ENCODE measurements around the gene PPAT.
"Not testable (repeated sequence)": the region's sequence is repeated elsewhere in the genome, so short reads cannot be mapped to it uniquely, and the experiment has no call there.

PPAT gene

DNA sequence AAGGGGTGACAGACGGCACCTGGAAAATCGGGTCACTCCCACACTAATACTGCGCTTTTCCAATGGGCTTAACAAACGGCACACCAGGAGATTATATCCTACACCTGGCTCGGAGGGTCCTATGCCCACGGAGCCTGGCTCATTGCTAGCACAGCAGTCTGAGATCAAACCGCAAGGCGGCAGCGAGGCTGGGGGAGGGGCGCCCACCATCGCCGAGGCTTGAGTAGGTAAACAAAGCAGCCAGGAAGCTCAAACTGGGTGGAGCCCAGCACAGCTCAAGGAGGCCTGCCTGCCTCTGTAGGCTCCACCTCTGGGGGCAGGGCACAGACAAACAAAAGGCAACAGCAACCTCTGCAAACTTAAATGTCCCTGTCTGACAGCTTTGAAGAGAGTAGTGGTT lies 72.4 kb downstream of the PPAT start:
- not testable (repeated sequence) for H2BK5ac ChIP-seq (ENCODE audit: low read length); H4K91ac ChIP-seq (ENCODE audit: low read depth, low read length, poor library complexity); H3K4me2 ChIP-seq (ENCODE audit: insufficient read depth, low read length, poor library complexity, severe bottlenecking); H3K27me3 ChIP-seq (ENCODE audit: control insufficient read depth in 3 of 3, insufficient read depth in 3 of 3, low read depth in 1 of 3, low read length in 3 of 3); H3K4me3 ChIP-seq (ENCODE audit: low read length in 2 of 2); H2BK15ac ChIP-seq (ENCODE audit: low read length); H2AK5ac ChIP-seq (ENCODE audit: low read depth, low read length); H2BK120ac ChIP-seq (ENCODE audit: low read depth, low read length); H2AFZ ChIP-seq (ENCODE audit: low read length); H3K4me1 ChIP-seq (ENCODE audit: control insufficient read depth in 2 of 2, insufficient read depth in 1 of 2, low read depth in 1 of 2, low read length in 2 of 2); H3K23ac ChIP-seq (ENCODE audit: low read depth, low read length, poor library complexity); H3K9ac ChIP-seq (ENCODE audit: low read depth, low read length, poor library complexity); H3K27ac ChIP-seq (replicated peaks; ENCODE audit: low read length); H2BK12ac ChIP-seq (ENCODE audit: low read length); H4K8ac ChIP-seq (ENCODE audit: low read depth, low read length); H3K4ac ChIP-seq (ENCODE audit: low read length); H3K14ac ChIP-seq (ENCODE audit: low read length); DNase-seq (ENCODE audit: low spot score); H3K79me1 ChIP-seq (ENCODE audit: low read depth, low read length); H3K18ac ChIP-seq (ENCODE audit: low read length)
- Histone ChIP-seq H3K36me3 (replicated peaks in 1 of 2; ENCODE audit: control insufficient read depth in 2 of 2, insufficient read depth in 2 of 2, low read length in 2 of 2) (peaks cover 3 to 11% of the 10 kb centered on the region in 2 donors), H3K9me3 (replicated peaks in 1 of 2; ENCODE audit: control insufficient read depth in 2 of 2, insufficient read depth in 1 of 2, low read depth in 1 of 2, low read length in 2 of 2) (peaks cover 1 to 18% of the 10 kb centered on the region in 2 donors)
- no CpG with 5 or more reads among the region's 12 CpGs for WGBS, 2 donors (ENCODE audit: extremely low coverage in 2 of 2, insufficient read length in 2 of 2, insufficient replicate concordance in 1 of 2)

GRCh38 chr4:56360071-56360470 lies 75.3 kb downstream of the PPAT start:
- Histone ChIP-seq H3K9me3 (replicated peaks in 1 of 2; ENCODE audit: control insufficient read depth in 2 of 2, insufficient read depth in 1 of 2, low read depth in 1 of 2, low read length in 2 of 2) (peaks cover 1 to 18% of the 10 kb centered on the region in 2 donors), H2BK120ac (ENCODE audit: low read depth, low read length) (no peak overlapping the region), H3K14ac (ENCODE audit: low read length) (no peak overlapping the region), H2AK5ac (ENCODE audit: low read depth, low read length) (no peak overlapping the region), H4K8ac (ENCODE audit: low read depth, low read length) (no peak overlapping the region), H3K4ac (ENCODE audit: low read length) (no peak overlapping the region), H3K23ac (ENCODE audit: low read depth, low read length, poor library complexity) (no peak overlapping the region), H3K79me1 (ENCODE audit: low read depth, low read length) (no peaks in the 10 kb centered on the region), H3K4me2 (ENCODE audit: insufficient read depth, low read length, poor library complexity, severe bottlenecking) (no peak overlapping the region), H2BK12ac (ENCODE audit: low read length) (no peak overlapping the region), H3K4me1 (ENCODE audit: control insufficient read depth in 2 of 2, insufficient read depth in 1 of 2, low read depth in 1 of 2, low read length in 2 of 2) (no peaks in the 10 kb centered on the region), H2BK5ac (ENCODE audit: low read length) (no peak overlapping the region), H3K27ac (replicated peaks; ENCODE audit: low read length) (no peak overlapping the region), H3K27me3 (ENCODE audit: control insufficient read depth in 3 of 3, insufficient read depth in 3 of 3, low read depth in 1 of 3, low read length in 3 of 3) (no peaks in the 10 kb centered on the region), H3K36me3 (replicated peaks in 1 of 2; ENCODE audit: control insufficient read depth in 2 of 2, insufficient read depth in 2 of 2, low read length in 2 of 2) (peaks cover 5 to 22% of the 10 kb centered on the region in 2 donors), H4K91ac (ENCODE audit: low read depth, low read length, poor library complexity) (no peak overlapping the region), H2AFZ (ENCODE audit: low read length) (no peak overlapping the region), H3K9ac (ENCODE audit: low read depth, low read length, poor library complexity) (no peak overlapping the region), H3K4me3 (ENCODE audit: low read length in 2 of 2) (no peak overlapping the region), H3K18ac (ENCODE audit: low read length) (no peak overlapping the region), H2BK15ac (ENCODE audit: low read length) (no peak overlapping the region)
- no peak for DNase-seq (ENCODE audit: low spot score)

GRCh38 chr4:56356650-56357049 lies 78.8 kb downstream of the PPAT start:
- Histone ChIP-seq H3K14ac (ENCODE audit: low read length) (no peak overlapping the region), H3K27me3 (ENCODE audit: control insufficient read depth in 3 of 3, insufficient read depth in 3 of 3, low read depth in 1 of 3, low read length in 3 of 3) (no peaks in the 10 kb centered on the region), H3K4me2 (ENCODE audit: insufficient read depth, low read length, poor library complexity, severe bottlenecking) (no peak overlapping the region), H2BK120ac (ENCODE audit: low read depth, low read length) (no peak overlapping the region), H3K23ac (ENCODE audit: low read depth, low read length, poor library complexity) (no peak overlapping the region), H3K4me1 (ENCODE audit: control insufficient read depth in 2 of 2, insufficient read depth in 1 of 2, low read depth in 1 of 2, low read length in 2 of 2) (no peaks in the 10 kb centered on the region), H4K91ac (ENCODE audit: low read depth, low read length, poor library complexity) (no peak overlapping the region), H3K4me3 (ENCODE audit: low read length in 2 of 2) (no peak overlapping the region), H3K27ac (replicated peaks; ENCODE audit: low read length) (no peak overlapping the region), H2BK15ac (ENCODE audit: low read length) (no peak overlapping the region), H3K9me3 (replicated peaks in 1 of 2; ENCODE audit: control insufficient read depth in 2 of 2, insufficient read depth in 1 of 2, low read depth in 1 of 2, low read length in 2 of 2) (peaks cover 0 to 4% of the 10 kb centered on the region in 2 donors), H3K18ac (ENCODE audit: low read length) (no peak overlapping the region), H2AK5ac (ENCODE audit: low read depth, low read length) (no peak overlapping the region), H2BK5ac (ENCODE audit: low read length) (no peak overlapping the region), H2AFZ (ENCODE audit: low read length) (no peak overlapping the region), H3K9ac (ENCODE audit: low read depth, low read length, poor library complexity) (no peak overlapping the region), H3K79me1 (ENCODE audit: low read depth, low read length) (no peaks in the 10 kb centered on the region), H4K8ac (ENCODE audit: low read depth, low read length) (no peak overlapping the region), H3K4ac (ENCODE audit: low read length) (no peak overlapping the region), H3K36me3 (replicated peaks in 1 of 2; ENCODE audit: control insufficient read depth in 2 of 2, insufficient read depth in 2 of 2, low read length in 2 of 2) (peaks cover 5 to 43% of the 10 kb centered on the region in 2 donors), H2BK12ac (ENCODE audit: low read length) (no peak overlapping the region)
- no peak for DNase-seq (ENCODE audit: low spot score)
- no CpG with 5 or more reads among the region's 9 CpGs for WGBS, 2 donors (ENCODE audit: extremely low coverage in 2 of 2, insufficient read length in 2 of 2, insufficient replicate concordance in 1 of 2)

DNA sequence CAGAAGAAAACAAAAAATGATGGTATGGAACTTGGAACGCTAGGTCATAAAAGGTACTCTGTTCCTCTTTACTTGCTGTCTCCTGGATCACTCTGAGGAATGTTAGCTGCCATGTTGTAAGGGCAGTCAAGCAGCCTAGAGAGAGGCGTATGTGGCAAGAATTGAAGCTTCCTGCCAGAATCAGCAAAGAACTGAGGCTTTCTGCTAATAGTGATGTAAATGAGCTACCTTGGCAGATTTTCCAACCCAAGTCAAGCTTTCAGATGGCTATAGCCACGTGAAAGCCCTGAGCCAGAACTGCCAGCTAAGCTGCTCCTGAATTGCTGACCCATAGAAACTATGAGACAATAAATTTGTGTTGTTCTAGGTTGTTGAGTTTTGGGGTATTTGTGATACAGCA lies 86.8 kb downstream of the PPAT start:
- no peak overlapping the region for H3K14ac ChIP-seq (ENCODE audit: low read length)
- no peak overlapping the region for H2AFZ ChIP-seq (ENCODE audit: low read length)
- H3K27ac ChIP-seq (replicated peaks; ENCODE audit: low read length), result no peak overlapping the region
- no peaks in the 10 kb centered on the region for H3K9me3 ChIP-seq (replicated peaks in 1 of 2; ENCODE audit: control insufficient read depth in 2 of 2, insufficient read depth in 1 of 2, low read depth in 1 of 2, low read length in 2 of 2)
- H3K4ac ChIP-seq (ENCODE audit: low read length), result no peak overlapping the region
- H3K9ac ChIP-seq (ENCODE audit: low read depth, low read length, poor library complexity), result no peak overlapping the region
- no peak overlapping the region for H4K91ac ChIP-seq (ENCODE audit: low read depth, low read length, poor library complexity)
- WGBS, 2 donors (ENCODE audit: extremely low coverage in 2 of 2, insufficient read length in 2 of 2, insufficient replicate concordance in 1 of 2), result no CpG with 5 or more reads among the region's 3 CpGs
- H2BK5ac ChIP-seq (ENCODE audit: low read length), result no peak overlapping the region
- H2BK120ac ChIP-seq (ENCODE audit: low read depth, low read length), result no peak overlapping the region
- no peak overlapping the region for H2BK12ac ChIP-seq (ENCODE audit: low read length)
- no peak overlapping the region for H3K23ac ChIP-seq (ENCODE audit: low read depth, low read length, poor library complexity)
- no peak overlapping the region for H3K4me2 ChIP-seq (ENCODE audit: insufficient read depth, low read length, poor library complexity, severe bottlenecking)
- no peak overlapping the region for H2AK5ac ChIP-seq (ENCODE audit: low read depth, low read length)
- H3K18ac ChIP-seq (ENCODE audit: low read length), result no peak overlapping the region
- DNase-seq (ENCODE audit: low spot score), result no peak
- no peaks in the 10 kb centered on the region for H3K79me1 ChIP-seq (ENCODE audit: low read depth, low read length)
- H3K4me1 ChIP-seq (ENCODE audit: control insufficient read depth in 2 of 2, insufficient read depth in 1 of 2, low read depth in 1 of 2, low read length in 2 of 2), result no peaks in the 10 kb centered on the region
- no peak overlapping the region for H4K8ac ChIP-seq (ENCODE audit: low read depth, low read length)
- no peak overlapping the region for H3K4me3 ChIP-seq (ENCODE audit: low read length in 2 of 2)
- no peak overlapping the region for H2BK15ac ChIP-seq (ENCODE audit: low read length)
- H3K27me3 ChIP-seq (ENCODE audit: control insufficient read depth in 3 of 3, insufficient read depth in 3 of 3, low read depth in 1 of 3, low read length in 3 of 3), result no peaks in the 10 kb centered on the region
- H3K36me3 ChIP-seq (replicated peaks in 1 of 2; ENCODE audit: control insufficient read depth in 2 of 2, insufficient read depth in 2 of 2, low read length in 2 of 2), result peaks cover 6 to 36% of the 10 kb centered on the region in 2 donors

Data from neuronal stem cell (in vitro differentiated cells).